PC-9 (cell line): ENCODE measurements around the gene NACC2. TPM values are rescaled to one million over a fixed set of nuclear protein-coding genes. Genes with fewer than 3 reads are reported as not detected.

Source experiments
- BruUV-seq: library from RNA; stranded (reverse); fragments of 400-500 nt; replicated peaks from 2 replicates; lab custom pipeline; 2021; lab: Mats Ljungman, UMichigan
- CTCF ChIA-PET: fragments of 300-600 bp; sonication (Branson Sonifier 250); formaldehyde crosslinking; loops from one replicate; lab custom pipeline; 2022; ENCODE audit warnings: antibody characterized with exemption; lab: Charles Lee
- POLR2A ChIA-PET: fragments of 300-600 bp; sonication (Branson Sonifier 250); formaldehyde crosslinking; loops from one replicate; lab custom pipeline; 2022; ENCODE audit warnings: antibody characterized with exemption; ENCODE audit not compliant: unreplicated experiment; lab: Charles Lee
- DNase-seq, 2 experiments: peaks; one replicate each; pipeline versions ENCODE4 v3.0.0 to v3.0.0-alpha.2; 2015 to 2022; ENCODE audit warnings: mixed read lengths in 1 of 2
- H2AFZ ChIP-seq: fragments of 200-600 bp; sonication (generic); 2 replicates; pipeline ENCODE4 v1.8.1; 2017; ENCODE audit warnings: antibody characterized with exemption
- H3F3A ChIP-seq: fragments of 200-600 bp; sonication (generic); 2 replicates; pipeline ENCODE4 v1.8.1; 2017; ENCODE audit warnings: antibody characterized with exemption, mild to moderate bottlenecking, low read depth; ENCODE audit not compliant: insufficient read depth
- H3K27ac ChIP-seq: fragments of 200-600 bp; sonication (generic); 2 replicates; pipeline ENCODE4 v1.6.1; 2016; ENCODE audit warnings: mixed run types
- H3K27me3 ChIP-seq: fragments of 200-600 bp; sonication (generic); 2 replicates; pipeline ENCODE4 v1.6.1; 2016; ENCODE audit warnings: low read depth, mixed run types; ENCODE audit not compliant: insufficient read depth
- H3K36me3 ChIP-seq: fragments of 200-600 bp; sonication (generic); 2 replicates; pipeline ENCODE4 v1.6.1; 2016; ENCODE audit warnings: low read depth, mixed run types
- H3K4me1 ChIP-seq: fragments of 200-600 bp; sonication (generic); replicated peaks from 2 replicates; pipeline ENCODE4 v1.6.1; 2016; ENCODE audit warnings: mixed run types; ENCODE audit not compliant: insufficient read depth
- H3K4me2 ChIP-seq: fragments of 200-600 bp; sonication (generic); 2 replicates; pipeline ENCODE4 v1.6.1; 2017; ENCODE audit warnings: mixed run types
- H3K4me3 ChIP-seq: fragments of 200-600 bp; sonication (generic); 2 replicates; pipeline ENCODE4 v1.6.1; 2016; ENCODE audit warnings: mixed run types
- H3K79me2 ChIP-seq: fragments of 200-600 bp; sonication (generic); 2 replicates; pipeline ENCODE4 v1.6.1; 2017; ENCODE audit warnings: low read depth, mixed run types
- H3K9me2 ChIP-seq: fragments of 200-600 bp; sonication (generic); 2 replicates; pipeline ENCODE4 v1.8.1; 2017; ENCODE audit warnings: mild to moderate bottlenecking; ENCODE audit not compliant: insufficient read depth
- H3K9me3 ChIP-seq: fragments of 200-600 bp; sonication (generic); 2 replicates; pipeline ENCODE4 v1.8.1; 2016; ENCODE audit warnings: low read depth; ENCODE audit not compliant: insufficient read depth
- H4K20me1 ChIP-seq: fragments of 200-600 bp; sonication (generic); 2 replicates; pipeline ENCODE4 v1.8.1; 2017; ENCODE audit not compliant: insufficient read depth
- EZH2 ChIP-seq: fragments of 200-600 bp; sonication (generic); IDR thresholded peaks from 2 replicates; pipeline ENCODE4 v1.8.0; 2017; ENCODE audit warnings: antibody characterized with exemption, low read depth
- intact Hi-C: fragments of 100-400 bp; cut with micrococcal nuclease; formaldehyde crosslinking; loops from one replicate; pipeline ENCODE4 v1.10.0; 2022; ENCODE audit not compliant: unreplicated experiment
- total RNA-seq: library from RNA; stranded (reverse); gene quantifications from 2 replicates; pipeline ENCODE4 v1.2.3, GENCODE V29; 2021
- TF ChIP-seq, protein P1 (sequence below): fragments of 200-600 bp; sonication (generic); conservative IDR thresholded peaks from 2 replicates; pipeline ENCODE4 v1.6.1; 2017; ENCODE audit warnings: mixed run types, antibody characterized with exemption, mild to moderate bottlenecking, moderate library complexity

Gene NACC2
- total RNA-seq, 1 experiment from 2014 or later, result 22.4 TPM

DNA sequence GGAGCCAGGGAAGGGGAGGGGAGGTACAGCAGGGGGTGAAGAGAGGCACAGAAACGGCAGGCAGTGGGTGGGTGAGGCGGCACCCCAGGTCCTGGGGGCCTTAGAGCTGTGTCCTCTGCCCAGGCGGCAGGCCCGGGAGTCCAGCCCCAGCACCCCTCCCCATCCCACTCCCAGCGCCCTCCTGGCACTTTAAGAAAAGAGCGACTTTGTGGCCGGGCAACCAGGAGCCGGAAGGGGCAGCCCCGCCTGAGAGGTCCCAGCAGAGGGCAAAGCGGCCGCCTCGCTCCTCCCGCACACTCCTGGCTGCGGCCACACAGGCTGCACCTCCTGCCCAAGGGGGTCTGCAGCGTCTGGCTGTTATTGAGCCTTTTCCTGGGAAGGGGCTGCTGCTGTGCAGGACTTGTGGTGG, 42.6 kb downstream of the NACC2 start:
- Histone ChIP-seq H3K36me3 (no peaks in the 10 kb centered on the region), H3K4me1 (peaks cover 33% of the 10 kb centered on the region), H3K79me2 (0 out of 2 replicates have a peak, but pooled peaks cover 8% of the 10 kb centered on the region), H3F3A (peaks cover 19% of the 10 kb centered on the region), H3K4me3 (peak overlapping the region; percentile 74), H4K20me1 (peaks cover 10% of the 10 kb centered on the region), H3K27ac (peak overlapping the region; percentile 65), H2AFZ (peak overlapping the region; percentile 58; the same call in 1 of the 2 replicates), H3K27me3 (no peaks in the 10 kb centered on the region), H3K4me2 (peak overlapping the region; percentile 100), H3K9me2 (no peaks in the 10 kb centered on the region), H3K9me3 (no peaks in the 10 kb centered on the region)
- peak; percentile 57 to 85 for DNase-seq
- POLR2A ChIA-PET, result interaction anchor here (0.6 to 0.7 kb wide), 8 partner anchors 19 to 1673 kb away, joined by 3 to 18 read pairs (median 4); no protein-coding TSS in a partner anchor
- intact Hi-C loops, result loop anchor here (1.0 to 5.0 kb wide), 3 partner anchors 27 to 65 kb away; partner anchors contain the start of genes NACC2 and TMEM250
- CTCF ChIA-PET, result interaction anchor here (0.6 to 0.9 kb wide), 3 partner anchors 31 to 50 kb away, joined by 3 to 7 read pairs (median 5); no protein-coding TSS in a partner anchor
- no TSS peak for BruUV-seq
- TF ChIP-seq, protein P1, sequence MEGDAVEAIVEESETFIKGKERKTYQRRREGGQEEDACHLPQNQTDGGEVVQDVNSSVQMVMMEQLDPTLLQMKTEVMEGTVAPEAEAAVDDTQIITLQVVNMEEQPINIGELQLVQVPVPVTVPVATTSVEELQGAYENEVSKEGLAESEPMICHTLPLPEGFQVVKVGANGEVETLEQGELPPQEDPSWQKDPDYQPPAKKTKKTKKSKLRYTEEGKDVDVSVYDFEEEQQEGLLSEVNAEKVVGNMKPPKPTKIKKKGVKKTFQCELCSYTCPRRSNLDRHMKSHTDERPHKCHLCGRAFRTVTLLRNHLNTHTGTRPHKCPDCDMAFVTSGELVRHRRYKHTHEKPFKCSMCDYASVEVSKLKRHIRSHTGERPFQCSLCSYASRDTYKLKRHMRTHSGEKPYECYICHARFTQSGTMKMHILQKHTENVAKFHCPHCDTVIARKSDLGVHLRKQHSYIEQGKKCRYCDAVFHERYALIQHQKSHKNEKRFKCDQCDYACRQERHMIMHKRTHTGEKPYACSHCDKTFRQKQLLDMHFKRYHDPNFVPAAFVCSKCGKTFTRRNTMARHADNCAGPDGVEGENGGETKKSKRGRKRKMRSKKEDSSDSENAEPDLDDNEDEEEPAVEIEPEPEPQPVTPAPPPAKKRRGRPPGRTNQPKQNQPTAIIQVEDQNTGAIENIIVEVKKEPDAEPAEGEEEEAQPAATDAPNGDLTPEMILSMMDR, result no peak
- no peak for TF ChIP-seq EZH2

- H3K9me2 ChIP-seq, result no peaks in the 10 kb centered on the region
- peak; percentile 92 to 96 for DNase-seq
- peak overlapping the region; percentile 74 for H3K4me3 ChIP-seq
- intact Hi-C loops, result loop anchor here (1.0 to 5.0 kb wide), 3 partner anchors 27 to 65 kb away; partner anchors contain the start of genes NACC2 and TMEM250
- peaks cover 5% of the 10 kb centered on the region for H4K20me1 ChIP-seq
- H3K4me1 ChIP-seq, result peaks cover 33% of the 10 kb centered on the region
- H3K27me3 ChIP-seq, result no peaks in the 10 kb centered on the region
- H2AFZ ChIP-seq, result peak overlapping the region; percentile 58; the same call in 1 of the 2 replicates
- 0 out of 2 replicates have a peak, but pooled peaks cover 8% of the 10 kb centered on the region for H3K79me2 ChIP-seq
- H3K9me3 ChIP-seq, result no peaks in the 10 kb centered on the region
- peaks cover 19% of the 10 kb centered on the region for H3F3A ChIP-seq
- POLR2A ChIA-PET, result interaction anchor here (0.6 to 0.7 kb wide), 7 partner anchors 27 to 1672 kb away, joined by 3 to 8 read pairs (median 3); no protein-coding TSS in a partner anchor
- H3K36me3 ChIP-seq, result no peaks in the 10 kb centered on the region
- CTCF ChIA-PET, result interaction anchor here (0.6 to 0.9 kb wide), 3 partner anchors 31 to 51 kb away, joined by 3 to 7 read pairs (median 5); no protein-coding TSS in a partner anchor
- BruUV-seq, result no TSS peak
- H3K4me2 ChIP-seq, result peak overlapping the region; percentile 100
- TF ChIP-seq, protein P1, result no peak
- TF ChIP-seq EZH2, result no peak
- peak overlapping the region; percentile 65 for H3K27ac ChIP-seq
These were observed 43.1 kb downstream of the NACC2 start for GRCh38 chr9:136051837-136052471.

DNA sequence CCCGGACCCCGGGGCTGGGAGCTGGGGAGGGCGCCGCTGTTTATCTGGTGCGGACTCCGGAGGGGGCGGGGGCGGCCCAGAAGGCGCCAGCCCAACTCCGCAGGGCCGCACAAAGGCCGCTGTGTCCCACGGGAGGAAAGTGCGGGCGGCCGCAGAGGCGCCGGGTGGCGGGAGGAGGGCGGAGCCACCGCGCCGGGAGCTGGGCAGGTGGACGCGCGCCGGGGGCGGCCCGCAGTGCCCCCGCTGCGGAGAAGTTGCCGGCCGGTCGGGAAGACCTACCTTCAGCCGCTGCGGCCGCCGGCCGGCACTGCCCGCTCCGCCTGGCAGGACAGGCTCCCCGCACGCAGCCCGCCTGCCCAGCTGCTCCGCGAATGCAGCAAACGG, 43.6 kb downstream of the NACC2 start:
- peaks cover 19% of the 10 kb centered on the region for H3F3A ChIP-seq
- H3K27ac ChIP-seq, result peak overlapping the region; percentile 65
- H3K4me2 ChIP-seq, result peak overlapping the region; percentile 100
- CTCF ChIA-PET, result interaction anchor here (0.9 kb wide), 1 partner anchor 38 kb away, joined by 7 read pairs; no protein-coding TSS in a partner anchor
- peaks cover 33% of the 10 kb centered on the region for H3K4me1 ChIP-seq
- peaks cover under 1% of the 10 kb centered on the region for H4K20me1 ChIP-seq
- no peaks in the 10 kb centered on the region for H3K9me2 ChIP-seq
- no peaks in the 10 kb centered on the region for H3K9me3 ChIP-seq
- H3K36me3 ChIP-seq, result no peaks in the 10 kb centered on the region
- TF ChIP-seq, protein P1, result no peak
- TF ChIP-seq EZH2, result no peak
- H3K4me3 ChIP-seq, result peak overlapping the region; percentile 74
- 0 out of 2 replicates have a peak, but pooled peaks cover 8% of the 10 kb centered on the region for H3K79me2 ChIP-seq
- peak overlapping the region; percentile 24; the same call in 1 of the 2 replicates for H2AFZ ChIP-seq
- intact Hi-C loops, result loop anchor here (5.0 kb wide), 1 partner anchor 66 kb away; the partner anchor contains the start of gene TMEM250
- no TSS peak for BruUV-seq
- no peaks in the 10 kb centered on the region for H3K27me3 ChIP-seq
- POLR2A ChIA-PET, result interaction anchor here (0.7 kb wide), 1 partner anchor 93 kb away, joined by 3 read pairs; no protein-coding TSS in a partner anchor
- no peak for DNase-seq
